ENCODE measurements around the gene BCL2.

- TF ChIP-seq, protein P1, sequence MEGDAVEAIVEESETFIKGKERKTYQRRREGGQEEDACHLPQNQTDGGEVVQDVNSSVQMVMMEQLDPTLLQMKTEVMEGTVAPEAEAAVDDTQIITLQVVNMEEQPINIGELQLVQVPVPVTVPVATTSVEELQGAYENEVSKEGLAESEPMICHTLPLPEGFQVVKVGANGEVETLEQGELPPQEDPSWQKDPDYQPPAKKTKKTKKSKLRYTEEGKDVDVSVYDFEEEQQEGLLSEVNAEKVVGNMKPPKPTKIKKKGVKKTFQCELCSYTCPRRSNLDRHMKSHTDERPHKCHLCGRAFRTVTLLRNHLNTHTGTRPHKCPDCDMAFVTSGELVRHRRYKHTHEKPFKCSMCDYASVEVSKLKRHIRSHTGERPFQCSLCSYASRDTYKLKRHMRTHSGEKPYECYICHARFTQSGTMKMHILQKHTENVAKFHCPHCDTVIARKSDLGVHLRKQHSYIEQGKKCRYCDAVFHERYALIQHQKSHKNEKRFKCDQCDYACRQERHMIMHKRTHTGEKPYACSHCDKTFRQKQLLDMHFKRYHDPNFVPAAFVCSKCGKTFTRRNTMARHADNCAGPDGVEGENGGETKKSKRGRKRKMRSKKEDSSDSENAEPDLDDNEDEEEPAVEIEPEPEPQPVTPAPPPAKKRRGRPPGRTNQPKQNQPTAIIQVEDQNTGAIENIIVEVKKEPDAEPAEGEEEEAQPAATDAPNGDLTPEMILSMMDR (IDR thresholded peaks at IDR 0.05) = no peak
- no peak for TF ChIP-seq POLR2AphosphoS5 (IDR thresholded peaks at IDR 0.05)
- no peak for TF ChIP-seq POLR2A (IDR thresholded peaks at IDR 0.05; ENCODE audit: low read depth)
Measured at GRCh38 chr18:63220903-63221302, 98.7 kb downstream of the BCL2 start.
